ENCODE measurements around the gene CILP2. TPM values are rescaled to one million over a fixed set of nuclear protein-coding genes. Genes with fewer than 3 reads are reported as not detected.

The CILP2 gene
- total and polyA plus RNA-seq, 2 experiments from 2014 or later: 0.11 to 0.48 TPM

GRCh38 chr19:19595171-19595701 lies 57.2 kb downstream of the CILP2 start:
- no peak for TF ChIP-seq EZH2phosphoT487 (IDR thresholded peaks at IDR 0.05; ENCODE audit: insufficient read depth, low read depth)
- TF ChIP-seq EZH2 (IDR thresholded peaks at IDR 0.05; ENCODE audit: insufficient read depth, poor library complexity, severe bottlenecking): no peak
- Histone ChIP-seq H3K27me3 (replicated peaks; ENCODE audit: insufficient read depth) (no peaks in the 10 kb centered on the region), H3K27ac (no peak overlapping the region), H3K9me3 (ENCODE audit: low read depth) (no peaks in the 10 kb centered on the region), H3K79me2 (ENCODE audit: insufficient read depth) (no peaks in the 10 kb centered on the region), H3K9me2 (ENCODE audit: insufficient read depth) (no peaks in the 10 kb centered on the region), H3F3A (ENCODE audit: insufficient read depth) (peaks cover 7% of the 10 kb centered on the region), H3K4me2 (ENCODE audit: unreplicated experiment) (no peak overlapping the region), H2AFZ (no peak overlapping the region), H3K36me3 (ENCODE audit: low read depth) (no peaks in the 10 kb centered on the region), H3K4me1 (ENCODE audit: insufficient read depth) (peaks cover 23% of the 10 kb centered on the region), H4K20me1 (ENCODE audit: insufficient read depth) (no peaks in the 10 kb centered on the region), H3K4me3 (no peak overlapping the region), H3K9ac (no peak overlapping the region)
- in situ Hi-C loops (cut with MboI): no loop called here
- WGBS, 2 experiments (ENCODE audit: low coverage in 1 of 2, low lambda C conversion rate in 2 of 2, missing lambda C conversion rate in 2 of 2): 46 to 50% methylated on average over 8 of the region's 8 CpGs
- DNase-seq: peak; percentile 62

Other genes starting within 250 kb of the CILP2 start
- 25.6 and 26.6 TPM in 2 replicates for gene SUGP1, start 217.8 kb upstream of the CILP2 start, total RNA-seq (2014; rRNA removed; shearing (Covaris generic))
- gene SUGP1, start 217.8 kb upstream of the CILP2 start, polyA plus RNA-seq (2016; fragmentation: Nextera tagmentation; extraction: Ambion mirVana): 50.5 and 55.6 TPM in 2 replicates
- gene MAU2, start 217.4 kb upstream of the CILP2 start, total RNA-seq (2014; rRNA removed; shearing (Covaris generic)): 25.4 and 25.7 TPM in 2 replicates
- gene MAU2, start 217.4 kb upstream of the CILP2 start, polyA plus RNA-seq (2016; fragmentation: Nextera tagmentation; extraction: Ambion mirVana): 22.2 and 23.0 TPM in 2 replicates
- 42.7 and 52.1 TPM in 2 replicates for gene GATAD2A, start 132.6 kb upstream of the CILP2 start, total RNA-seq (2014; rRNA removed; shearing (Covaris generic))
- 13.9 and 15.4 TPM in 2 replicates for gene GATAD2A, start 132.6 kb upstream of the CILP2 start, polyA plus RNA-seq (2016; fragmentation: Nextera tagmentation; extraction: Ambion mirVana)
- gene TSSK6, start 22.7 kb upstream of the CILP2 start, total RNA-seq (2014; rRNA removed; shearing (Covaris generic)): 0.25 and 2.3 TPM in 2 replicates
- 0.70 and 0.95 TPM in 2 replicates for gene TSSK6, start 22.7 kb upstream of the CILP2 start, polyA plus RNA-seq (2016; fragmentation: Nextera tagmentation; extraction: Ambion mirVana)
- gene NDUFA13, start 22.0 kb upstream of the CILP2 start, total RNA-seq (2014; rRNA removed; shearing (Covaris generic)): 18.3 and 92.4 TPM in 2 replicates
- 466 and 474 TPM in 2 replicates for gene NDUFA13, start 22.0 kb upstream of the CILP2 start, polyA plus RNA-seq (2016; fragmentation: Nextera tagmentation; extraction: Ambion mirVana)
- gene YJEFN3, start 9.4 kb upstream of the CILP2 start, total RNA-seq (2014; rRNA removed; shearing (Covaris generic)): 0.25 TPM in 1 of 2 replicates, not detected in the other
- gene YJEFN3, start 9.4 kb upstream of the CILP2 start, polyA plus RNA-seq (2016; fragmentation: Nextera tagmentation; extraction: Ambion mirVana): 1.3 and 2.4 TPM in 2 replicates
- 0.32 TPM in 1 of 2 replicates, not detected in the other for gene PBX4, start 80.4 kb downstream of the CILP2 start, total RNA-seq (2014; rRNA removed; shearing (Covaris generic))
- gene PBX4, start 80.4 kb downstream of the CILP2 start, polyA plus RNA-seq (2016; fragmentation: Nextera tagmentation; extraction: Ambion mirVana): 0.63 and 0.71 TPM in 2 replicates
- 0.13 and 1.8 TPM in 2 replicates for gene LPAR2, start 90.0 kb downstream of the CILP2 start, total RNA-seq (2014; rRNA removed; shearing (Covaris generic))
- gene LPAR2, start 90.0 kb downstream of the CILP2 start, polyA plus RNA-seq (2016; fragmentation: Nextera tagmentation; extraction: Ambion mirVana): 0.72 and 1.3 TPM in 2 replicates
- gene GMIP, start 105.4 kb downstream of the CILP2 start, total RNA-seq (2014; rRNA removed; shearing (Covaris generic)): 2.9 and 5.0 TPM in 2 replicates
- 3.0 and 3.1 TPM in 2 replicates for gene GMIP, start 105.4 kb downstream of the CILP2 start, polyA plus RNA-seq (2016; fragmentation: Nextera tagmentation; extraction: Ambion mirVana)
- gene ATP13A1, start 125.4 kb downstream of the CILP2 start, total RNA-seq (2014; rRNA removed; shearing (Covaris generic)): 86.6 and 101 TPM in 2 replicates
- gene ATP13A1, start 125.4 kb downstream of the CILP2 start, polyA plus RNA-seq (2016; fragmentation: Nextera tagmentation; extraction: Ambion mirVana): 42.3 TPM in 2 replicates
- 3.7 and 11.4 TPM in 2 replicates for gene ZNF101, start 130.6 kb downstream of the CILP2 start, total RNA-seq (2014; rRNA removed; shearing (Covaris generic))
- gene ZNF101, start 130.6 kb downstream of the CILP2 start, polyA plus RNA-seq (2016; fragmentation: Nextera tagmentation; extraction: Ambion mirVana): 3.7 and 4.5 TPM in 2 replicates
- gene ZNF14, start 194.8 kb downstream of the CILP2 start, total RNA-seq (2014; rRNA removed; shearing (Covaris generic)): 2.9 and 3.8 TPM in 2 replicates
- gene ZNF14, start 194.8 kb downstream of the CILP2 start, polyA plus RNA-seq (2016; fragmentation: Nextera tagmentation; extraction: Ambion mirVana): 3.2 and 3.3 TPM in 2 replicates

Data from GM23248 (cell line).